Lung (tissue), 12 donors: ENCODE data around the gene CANT1. TPM values are rescaled to one million over a fixed set of nuclear protein-coding genes. Genes with fewer than 3 reads are reported as not detected.
"Not testable (repeated sequence)": the region's sequence is repeated elsewhere in the genome, so short reads cannot be mapped to it uniquely, and the experiment has no call there.

Experiments used
- ATAC-seq: fragments of 200-7000 bp; cut with Tn5 transposase; one replicate; pipeline ENCODE4 v1.9.1; 2020; ENCODE audit warnings: moderate number of reproducible peaks; ENCODE audit not compliant: insufficient read depth, low FRiP score
- DNase-seq, 3 donors: peaks; one replicate each; pipeline ENCODE4 v3.0.0-alpha.2; 2013 to 2017
- H3K27ac ChIP-seq, 2 donors: one replicate each; pipeline ENCODE4 v1.5.1; 2013; ENCODE audit warnings: mild to moderate bottlenecking in 2 of 2, moderate library complexity in 2 of 2, control low read depth in 1 of 2, inconsistent platforms in 1 of 2, low read depth in 1 of 2, low read length in 1 of 2
- H3K27me3 ChIP-seq, 3 donors: one replicate each; pipeline ENCODE4 v1.5.1; 2013; ENCODE audit warnings: low read length in 2 of 3; ENCODE audit not compliant: control insufficient read depth in 3 of 3, insufficient read depth in 3 of 3
- H3K36me3 ChIP-seq, 4 donors: one replicate each; pipeline ENCODE4 v1.5.1; 2013; ENCODE audit warnings: low read length in 4 of 4, mild to moderate bottlenecking in 1 of 4, moderate library complexity in 1 of 4; ENCODE audit not compliant: control insufficient read depth in 4 of 4, insufficient read depth in 4 of 4
- H3K4me1 ChIP-seq, 5 donors: one replicate each; pipeline ENCODE4 v1.5.1; 2013; ENCODE audit warnings: low read length in 5 of 5, mild to moderate bottlenecking in 2 of 5, moderate library complexity in 1 of 5; ENCODE audit not compliant: control insufficient read depth in 5 of 5, insufficient read depth in 5 of 5
- H3K4me3 ChIP-seq: one replicate; pipeline ENCODE4 v1.5.1; 2013; ENCODE audit warnings: mild to moderate bottlenecking, control low read depth, moderate library complexity
- H3K9ac ChIP-seq, 2 donors: one replicate each; pipeline ENCODE4 v1.5.1; 2013; ENCODE audit warnings: low read length in 2 of 2, control low read depth in 1 of 2; ENCODE audit not compliant: insufficient read depth in 1 of 2
- H3K9me3 ChIP-seq, 4 donors: one replicate each; pipeline ENCODE4 v1.5.1; 2013; ENCODE audit warnings: low read length in 3 of 4, mild to moderate bottlenecking in 1 of 4, moderate library complexity in 1 of 4; ENCODE audit not compliant: control insufficient read depth in 4 of 4, insufficient read depth in 3 of 4
- WGBS, 2 donors: extraction: QIAGEN DNeasy Blood & Tissue Kit; methylation state at CpG; one replicate each; pipeline ENCODE4 v1.1.7; 2013; 5-methylcytosine and 5-hydroxymethylcytosine counted together
- polyA plus RNA-seq, 2 donors: library from polyadenylated mRNA; stranded (reverse); fragments of 200-250 nt; gene quantifications; one replicate each; pipeline ENCODE4 v1.2.1, GENCODE V29; 2013
- total RNA-seq, 2 donors: library from RNA; depleted of rRNA in 1 of 2; stranded (reverse); fragments of >200 nt in 1 of 2; gene quantifications; one replicate each; pipeline ENCODE4 v1.2.1, GENCODE V29; 2014 to 2021
- TF ChIP-seq, protein P1 (sequence below): IDR thresholded peaks from 2 replicates; pipeline ENCODE4 v1.5.1; 2012; ENCODE audit warnings: mild to moderate bottlenecking; ENCODE audit errors: control extremely low read depth, extremely low read depth
- donor health status: control.
- donor health status: control.
- donor health status: Bipolar disorder and iron deficiency.
- donor health status: healthy.
- donor health status: DM: yes; HTN: yes; CAD: no.

CANT1 gene
- total and polyA plus RNA-seq, 4 donors, result 8.5 to 75.8 (median 48.7) TPM

DNA sequence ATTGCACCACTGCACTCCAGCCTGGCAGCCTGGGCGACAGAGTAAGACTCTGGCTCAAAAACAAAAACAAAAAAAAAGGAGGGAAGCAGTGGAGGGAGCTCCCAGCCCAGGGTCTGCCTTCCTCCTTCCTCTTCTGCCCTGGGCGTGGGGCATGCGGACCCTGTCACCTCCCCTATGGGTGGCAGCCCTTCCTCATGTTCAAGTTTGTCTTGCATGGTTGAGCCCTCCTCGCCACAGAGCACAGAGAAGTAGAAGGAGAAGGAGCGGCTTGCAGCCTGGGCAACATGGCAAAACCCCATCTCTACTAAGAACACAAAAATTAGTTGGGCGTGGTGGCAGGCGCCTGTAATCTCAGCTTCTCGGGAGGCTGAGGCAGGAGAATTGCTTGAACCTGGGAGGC, 62.9 kb downstream of the CANT1 start:
- Histone ChIP-seq H3K4me1 (peaks cover 0 to 9% (median 1%) of the 10 kb centered on the region in 5 donors), H3K27me3 (no peaks in the 10 kb centered on the region), H3K9ac (no peak overlapping the region), H3K4me3 (no peak overlapping the region), H3K27ac (no peak overlapping the region), H3K9me3 (peaks cover 0 to 15% (median 7%) of the 10 kb centered on the region in 4 donors), H3K36me3 (peaks cover 0 to 4% (median 0%) of the 10 kb centered on the region in 4 donors)
- WGBS, 2 donors, result 75 to 87% methylated on average over 8 of the region's 8 CpGs
- TF ChIP-seq, protein P1, sequence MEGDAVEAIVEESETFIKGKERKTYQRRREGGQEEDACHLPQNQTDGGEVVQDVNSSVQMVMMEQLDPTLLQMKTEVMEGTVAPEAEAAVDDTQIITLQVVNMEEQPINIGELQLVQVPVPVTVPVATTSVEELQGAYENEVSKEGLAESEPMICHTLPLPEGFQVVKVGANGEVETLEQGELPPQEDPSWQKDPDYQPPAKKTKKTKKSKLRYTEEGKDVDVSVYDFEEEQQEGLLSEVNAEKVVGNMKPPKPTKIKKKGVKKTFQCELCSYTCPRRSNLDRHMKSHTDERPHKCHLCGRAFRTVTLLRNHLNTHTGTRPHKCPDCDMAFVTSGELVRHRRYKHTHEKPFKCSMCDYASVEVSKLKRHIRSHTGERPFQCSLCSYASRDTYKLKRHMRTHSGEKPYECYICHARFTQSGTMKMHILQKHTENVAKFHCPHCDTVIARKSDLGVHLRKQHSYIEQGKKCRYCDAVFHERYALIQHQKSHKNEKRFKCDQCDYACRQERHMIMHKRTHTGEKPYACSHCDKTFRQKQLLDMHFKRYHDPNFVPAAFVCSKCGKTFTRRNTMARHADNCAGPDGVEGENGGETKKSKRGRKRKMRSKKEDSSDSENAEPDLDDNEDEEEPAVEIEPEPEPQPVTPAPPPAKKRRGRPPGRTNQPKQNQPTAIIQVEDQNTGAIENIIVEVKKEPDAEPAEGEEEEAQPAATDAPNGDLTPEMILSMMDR, result no peak
- DNase-seq (no peak), ATAC-seq (no peak)

DNA sequence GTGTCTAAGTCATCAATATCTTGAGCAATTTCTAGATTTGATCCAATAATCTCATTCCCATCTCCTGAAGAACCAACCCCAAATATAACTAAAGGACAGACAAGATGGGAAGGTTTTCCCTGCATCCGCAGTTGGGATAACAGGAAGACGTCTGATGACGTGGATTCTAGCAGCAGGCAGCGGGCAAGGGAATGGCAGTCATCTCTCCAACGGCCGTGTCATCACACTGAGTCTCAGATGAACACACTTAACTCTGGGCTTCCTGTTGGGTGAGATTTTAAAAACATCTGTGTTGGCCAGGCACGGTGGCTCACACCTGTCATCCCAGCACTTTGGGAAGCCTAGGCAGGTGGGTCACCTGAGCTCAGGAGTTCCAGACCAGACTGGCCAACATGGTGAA, 63.4 kb downstream of the CANT1 start:
- no peak overlapping the region for H3K4me3 ChIP-seq
- TF ChIP-seq, protein P1, result no peak
- DNase-seq (no peak), ATAC-seq (no peak)
- no peak overlapping the region for H3K9ac ChIP-seq
- no peaks in the 10 kb centered on the region for H3K27me3 ChIP-seq
- peaks cover 0 to 6% (median 0%) of the 10 kb centered on the region in 5 donors for H3K4me1 ChIP-seq
- peaks cover 0 to 3% (median 0%) of the 10 kb centered on the region in 4 donors for H3K36me3 ChIP-seq
- peaks cover 0 to 12% (median 6%) of the 10 kb centered on the region in 4 donors for H3K9me3 ChIP-seq
- no peak overlapping the region for H3K27ac ChIP-seq
- 73 to 90% methylated on average over 7 of the region's 7 CpGs for WGBS, 2 donors

DNA sequence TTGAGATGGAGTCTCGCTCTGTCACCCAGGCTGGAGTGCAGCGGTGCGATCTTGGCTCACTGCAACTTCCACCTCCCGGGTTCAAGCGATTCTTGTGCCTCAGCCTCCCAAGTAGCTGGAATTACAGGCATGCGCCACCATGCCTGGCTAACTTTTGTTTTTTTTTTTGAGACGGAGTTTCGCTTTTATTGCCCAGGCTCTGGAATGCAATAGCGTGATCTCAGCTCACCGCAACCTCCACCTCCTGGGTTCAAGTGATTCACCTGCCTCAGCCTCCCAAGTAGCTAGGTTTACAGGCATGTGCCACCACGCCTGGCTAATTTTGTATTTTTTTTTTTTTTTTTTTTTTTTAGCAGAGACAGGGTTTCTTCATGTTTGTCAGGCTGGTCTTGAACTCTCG, 64.1 kb downstream of the CANT1 start:
- ATAC-seq, H3K9me3 ChIP-seq, DNase-seq, H3K4me3 ChIP-seq, H3K27ac ChIP-seq, H3K36me3 ChIP-seq, H3K9ac ChIP-seq, H3K27me3 ChIP-seq, H3K4me1 ChIP-seq: not testable (repeated sequence)
- WGBS, 2 donors, result 94 to 95% methylated on average over 12 of the region's 12 CpGs

DNA sequence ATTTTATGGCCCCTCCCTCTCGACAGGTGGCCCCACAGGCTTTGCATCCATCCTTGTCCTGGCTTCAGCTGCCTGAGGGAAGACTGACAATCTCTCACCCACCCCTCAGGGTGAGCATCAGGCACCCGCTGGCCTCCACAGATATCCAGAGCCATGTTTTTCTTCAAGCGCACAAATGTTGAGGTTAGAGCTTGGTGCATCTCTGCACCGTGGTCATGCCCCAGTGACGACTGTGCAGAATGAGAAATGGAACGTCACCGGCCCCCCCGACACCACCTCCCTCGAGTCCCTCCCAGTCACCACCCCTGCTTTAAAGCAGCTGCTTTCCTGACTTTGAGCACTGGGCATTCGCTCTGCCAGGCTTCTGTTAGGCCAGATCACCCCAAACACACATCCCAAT, 64.6 kb downstream of the CANT1 start:
- Histone ChIP-seq H3K36me3 (no peaks in the 10 kb centered on the region), H3K9me3 (peaks cover 0 to 2% (median 0%) of the 10 kb centered on the region in 4 donors), H3K27me3 (no peaks in the 10 kb centered on the region), H3K4me3 (no peak overlapping the region), H3K9ac (no peak overlapping the region), H3K27ac (no peak overlapping the region), H3K4me1 (peaks cover 0 to 10% (median 0%) of the 10 kb centered on the region in 5 donors)
- TF ChIP-seq, protein P1, result no peak
- ATAC-seq, result no peak
- DNase-seq, result no peak
- WGBS, 2 donors, result 83 to 86% methylated on average over 10 of the region's 10 CpGs
